Measurements from ENCODE around the gene PEX12.

GRCh38 chr17:35557353-35557752 is 21.0 kb downstream of the PEX12 start:
- TF ChIP-seq SIN3B (IDR thresholded peaks at IDR 0.05; ENCODE audit: low read depth) (no peak), NR2F6 (CRISPR knock-in tag; IDR thresholded peaks at IDR 0.05) (no peak), EP300 (IDR thresholded peaks at IDR 0.05; ENCODE audit: low read length) (no peak), ZNF589 (CRISPR knock-in tag; IDR thresholded peaks at IDR 0.05; ENCODE audit: low read depth) (no peak), ATF2 (CRISPR knock-in tag; IDR thresholded peaks at IDR 0.05) (no peak), PPARD (CRISPR knock-in tag; IDR thresholded peaks at IDR 0.05) (no peak), ZNF140 (CRISPR knock-in tag; IDR thresholded peaks at IDR 0.05) (no peak), MYC (IDR thresholded peaks at IDR 0.05; ENCODE audit: low read depth, low read length) (no peak), MYC (CRISPR knock-in tag; IDR thresholded peaks at IDR 0.05; ENCODE audit: borderline replicate concordance, low read depth) (no peak), CBX3 (IDR thresholded peaks at IDR 0.05; ENCODE audit: borderline replicate concordance in 1 of 2, low read length in 2 of 2) (no peak), CBX5 (IDR thresholded peaks at IDR 0.05; ENCODE audit: borderline replicate concordance, low read depth) (no peak), BDP1 (IDR thresholded peaks at IDR 0.05; ENCODE audit: insufficient read depth, insufficient read length) (no peak), FIP1L1 (IDR thresholded peaks at IDR 0.05; ENCODE audit: low read depth, low read length, poor library complexity, severe bottlenecking) (no peak)

Data from K562 (cell line).